ENCODE data around the gene TGM5. TPM values are rescaled to one million over a fixed set of nuclear protein-coding genes. Genes with fewer than 3 reads are reported as not detected.
A peak's percentile ranks its signal among the peaks of the same experiment; 100 is the strongest.

TGM5 gene
- total RNA-seq, 1 experiment from 2014 or later: not detected

GRCh38 chr15:43206054-43206453, 60.7 kb downstream of the TGM5 start (continued):
- TF ChIP-seq ZNF396 (CRISPR knock-in tag; IDR thresholded peaks at IDR 0.05; ENCODE audit: borderline replicate concordance) (no peak), STAT6 (CRISPR knock-in tag; conservative IDR thresholded peaks at IDR 0.05; ENCODE audit: low read depth) (no peak), NR3C1 (CRISPR knock-in tag; conservative IDR thresholded peaks at IDR 0.05; ENCODE audit: low read depth) (no peak)

GRCh38 chr15:43204016-43204901, 62.5 kb downstream of the TGM5 start:
- TF ChIP-seq, protein P1, sequence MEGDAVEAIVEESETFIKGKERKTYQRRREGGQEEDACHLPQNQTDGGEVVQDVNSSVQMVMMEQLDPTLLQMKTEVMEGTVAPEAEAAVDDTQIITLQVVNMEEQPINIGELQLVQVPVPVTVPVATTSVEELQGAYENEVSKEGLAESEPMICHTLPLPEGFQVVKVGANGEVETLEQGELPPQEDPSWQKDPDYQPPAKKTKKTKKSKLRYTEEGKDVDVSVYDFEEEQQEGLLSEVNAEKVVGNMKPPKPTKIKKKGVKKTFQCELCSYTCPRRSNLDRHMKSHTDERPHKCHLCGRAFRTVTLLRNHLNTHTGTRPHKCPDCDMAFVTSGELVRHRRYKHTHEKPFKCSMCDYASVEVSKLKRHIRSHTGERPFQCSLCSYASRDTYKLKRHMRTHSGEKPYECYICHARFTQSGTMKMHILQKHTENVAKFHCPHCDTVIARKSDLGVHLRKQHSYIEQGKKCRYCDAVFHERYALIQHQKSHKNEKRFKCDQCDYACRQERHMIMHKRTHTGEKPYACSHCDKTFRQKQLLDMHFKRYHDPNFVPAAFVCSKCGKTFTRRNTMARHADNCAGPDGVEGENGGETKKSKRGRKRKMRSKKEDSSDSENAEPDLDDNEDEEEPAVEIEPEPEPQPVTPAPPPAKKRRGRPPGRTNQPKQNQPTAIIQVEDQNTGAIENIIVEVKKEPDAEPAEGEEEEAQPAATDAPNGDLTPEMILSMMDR (IDR thresholded peaks at IDR 0.05): peak; percentile 47; the same call in 1 of the 2 replicates
- TF ChIP-seq SP1 (CRISPR knock-in tag; conservative IDR thresholded peaks at IDR 0.05): no peak
- no peak overlapping the region for H3K4me3 Mint-ChIP-seq
- H3K4me1 Mint-ChIP-seq: peaks cover 5% of the 10 kb centered on the region
- H3K27ac Mint-ChIP-seq: no peak overlapping the region
- POLR2A ChIA-PET: no interaction called here
- DNase-seq (ENCODE audit: low spot score) (peak; percentile 67), ATAC-seq (peak; percentile 64)
- H3K36me3 Mint-ChIP-seq: no peaks in the 10 kb centered on the region; the same call in 1 of the 2 replicates
- H3K9me3 Mint-ChIP-seq: peaks cover 10% of the 10 kb centered on the region
- H3K27me3 Mint-ChIP-seq (ENCODE audit: low read depth): no peaks in the 10 kb centered on the region; the same call in 1 of the 2 replicates
- CTCF ChIA-PET: interaction anchor here (0.6 to 3.9 kb wide), 40 partner anchors 9 to 585 kb away, joined by 3 to 37 read pairs (median 4); partner anchors contain the start of genes CCNDBP1, CDAN1, LCMT2 and TGM5

DNA sequence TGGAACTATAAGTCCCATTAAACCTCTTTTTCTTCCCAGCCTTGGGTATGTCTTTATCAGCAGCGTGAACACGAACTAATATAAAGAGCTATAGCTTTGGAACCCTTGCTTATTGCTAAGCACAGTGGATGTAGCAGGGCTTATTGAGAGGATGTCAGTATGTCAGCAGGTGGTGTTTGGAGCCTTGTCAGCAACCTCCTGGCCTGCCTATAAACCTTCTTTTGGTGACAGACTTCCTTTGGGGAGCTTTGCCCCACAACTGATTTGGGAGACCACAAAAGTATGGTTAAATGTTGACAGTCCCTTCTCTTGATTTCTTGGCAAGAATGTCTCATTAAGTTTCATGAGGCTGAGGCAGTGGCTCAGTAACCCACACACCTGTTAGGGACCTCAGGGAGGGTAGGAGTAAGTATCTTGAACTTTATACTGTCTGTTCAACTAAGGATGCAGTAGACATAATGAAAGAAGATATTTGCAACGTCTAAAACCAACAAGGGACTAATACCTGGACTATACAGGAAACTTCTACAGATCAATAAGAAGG, 66.7 kb downstream of the TGM5 start:
- Mint-ChIP-seq H3K27ac (no peak overlapping the region), H3K9me3 (peaks cover 26% of the 10 kb centered on the region), H3K4me1 (no peaks in the 10 kb centered on the region; the same call in 1 of the 2 replicates), H3K27me3 (ENCODE audit: low read depth) (peaks cover 7% of the 10 kb centered on the region), H3K36me3 (peaks cover 16% of the 10 kb centered on the region), H3K4me3 (no peak overlapping the region)
- DNase-seq (ENCODE audit: low spot score) (no peak), ATAC-seq (no peak)
- POLR2A ChIA-PET: interaction anchor here (0.6 kb wide), 1 partner anchor 104 kb away, joined by 6 read pairs; no protein-coding TSS in a partner anchor
- CTCF ChIA-PET: interaction anchor here (1.6 kb wide), 1 partner anchor 10 kb away, joined by 3 read pairs; no protein-coding TSS in a partner anchor
- no peak for TF ChIP-seq TEAD4 (CRISPR knock-in tag; IDR thresholded peaks at IDR 0.05)
- TF ChIP-seq, protein P2, sequence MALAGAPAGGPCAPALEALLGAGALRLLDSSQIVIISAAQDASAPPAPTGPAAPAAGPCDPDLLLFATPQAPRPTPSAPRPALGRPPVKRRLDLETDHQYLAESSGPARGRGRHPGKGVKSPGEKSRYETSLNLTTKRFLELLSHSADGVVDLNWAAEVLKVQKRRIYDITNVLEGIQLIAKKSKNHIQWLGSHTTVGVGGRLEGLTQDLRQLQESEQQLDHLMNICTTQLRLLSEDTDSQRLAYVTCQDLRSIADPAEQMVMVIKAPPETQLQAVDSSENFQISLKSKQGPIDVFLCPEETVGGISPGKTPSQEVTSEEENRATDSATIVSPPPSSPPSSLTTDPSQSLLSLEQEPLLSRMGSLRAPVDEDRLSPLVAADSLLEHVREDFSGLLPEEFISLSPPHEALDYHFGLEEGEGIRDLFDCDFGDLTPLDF (CRISPR knock-in tag; IDR thresholded peaks at IDR 0.05): no peak
- TF ChIP-seq, protein P3, sequence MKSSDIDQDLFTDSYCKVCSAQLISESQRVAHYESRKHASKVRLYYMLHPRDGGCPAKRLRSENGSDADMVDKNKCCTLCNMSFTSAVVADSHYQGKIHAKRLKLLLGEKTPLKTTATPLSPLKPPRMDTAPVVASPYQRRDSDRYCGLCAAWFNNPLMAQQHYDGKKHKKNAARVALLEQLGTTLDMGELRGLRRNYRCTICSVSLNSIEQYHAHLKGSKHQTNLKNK (CRISPR knock-in tag; IDR thresholded peaks at IDR 0.05): no peak
- TF ChIP-seq ZNF396 (CRISPR knock-in tag; IDR thresholded peaks at IDR 0.05; ENCODE audit: borderline replicate concordance): no peak
- no peak for TF ChIP-seq IRF1 (CRISPR knock-in tag; IDR thresholded peaks at IDR 0.05)
- no peak for TF ChIP-seq ZNF317 (CRISPR knock-in tag; IDR thresholded peaks at IDR 0.05; ENCODE audit: borderline replicate concordance, low read depth)
- TF ChIP-seq, protein P4, sequence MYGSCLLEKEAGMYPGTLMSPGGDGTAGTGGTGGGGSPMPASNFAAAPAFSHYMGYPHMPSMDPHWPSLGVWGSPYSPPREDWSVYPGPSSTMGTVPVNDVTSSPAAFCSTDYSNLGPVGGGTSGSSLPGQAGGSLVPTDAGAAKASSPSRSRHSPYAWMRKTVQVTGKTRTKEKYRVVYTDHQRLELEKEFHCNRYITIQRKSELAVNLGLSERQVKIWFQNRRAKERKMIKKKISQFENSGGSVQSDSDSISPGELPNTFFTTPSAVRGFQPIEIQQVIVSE (CRISPR knock-in tag; IDR thresholded peaks at IDR 0.05; ENCODE audit: borderline replicate concordance): no peak
- no peak for TF ChIP-seq RELA (CRISPR knock-in tag; IDR thresholded peaks at IDR 0.05; ENCODE audit: borderline replicate concordance)
- TF ChIP-seq, protein P5, sequence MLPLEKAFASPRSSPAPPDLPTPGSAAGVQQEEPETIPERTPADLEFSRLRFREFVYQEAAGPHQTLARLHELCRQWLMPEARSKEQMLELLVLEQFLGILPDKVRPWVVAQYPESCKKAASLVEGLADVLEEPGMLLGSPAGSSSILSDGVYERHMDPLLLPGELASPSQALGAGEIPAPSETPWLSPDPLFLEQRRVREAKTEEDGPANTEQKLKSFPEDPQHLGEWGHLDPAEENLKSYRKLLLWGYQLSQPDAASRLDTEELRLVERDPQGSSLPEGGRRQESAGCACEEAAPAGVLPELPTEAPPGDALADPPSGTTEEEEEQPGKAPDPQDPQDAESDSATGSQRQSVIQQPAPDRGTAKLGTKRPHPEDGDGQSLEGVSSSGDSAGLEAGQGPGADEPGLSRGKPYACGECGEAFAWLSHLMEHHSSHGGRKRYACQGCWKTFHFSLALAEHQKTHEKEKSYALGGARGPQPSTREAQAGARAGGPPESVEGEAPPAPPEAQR (CRISPR knock-in tag; IDR thresholded peaks at IDR 0.05): no peak
- TF ChIP-seq ZNF121 (CRISPR knock-in tag; IDR thresholded peaks at IDR 0.05): no peak
- TF ChIP-seq, protein P6, sequence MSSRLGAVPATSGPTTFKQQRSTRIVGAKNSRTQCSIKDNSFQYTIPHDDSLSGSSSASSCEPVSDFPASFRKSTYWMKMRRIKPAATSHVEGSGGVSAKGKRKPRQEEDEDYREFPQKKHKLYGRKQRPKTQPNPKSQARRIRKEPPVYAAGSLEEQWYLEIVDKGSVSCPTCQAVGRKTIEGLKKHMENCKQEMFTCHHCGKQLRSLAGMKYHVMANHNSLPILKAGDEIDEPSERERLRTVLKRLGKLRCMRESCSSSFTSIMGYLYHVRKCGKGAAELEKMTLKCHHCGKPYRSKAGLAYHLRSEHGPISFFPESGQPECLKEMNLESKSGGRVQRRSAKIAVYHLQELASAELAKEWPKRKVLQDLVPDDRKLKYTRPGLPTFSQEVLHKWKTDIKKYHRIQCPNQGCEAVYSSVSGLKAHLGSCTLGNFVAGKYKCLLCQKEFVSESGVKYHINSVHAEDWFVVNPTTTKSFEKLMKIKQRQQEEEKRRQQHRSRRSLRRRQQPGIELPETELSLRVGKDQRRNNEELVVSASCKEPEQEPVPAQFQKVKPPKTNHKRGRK (CRISPR knock-in tag; IDR thresholded peaks at IDR 0.05; ENCODE audit: borderline replicate concordance): no peak
- no peak for TF ChIP-seq NR1H2 (CRISPR knock-in tag; IDR thresholded peaks at IDR 0.05)
- no peak for TF ChIP-seq FOXK1 (CRISPR knock-in tag; IDR thresholded peaks at IDR 0.05)
- TF ChIP-seq ETV6 (CRISPR knock-in tag; IDR thresholded peaks at IDR 0.05): no peak
- TF ChIP-seq NR3C1 (CRISPR knock-in tag; conservative IDR thresholded peaks at IDR 0.05; ENCODE audit: low read depth): no peak

All from WTC11 (cell line).